ENCODE results near the gene PPA1.
A peak's percentile ranks its signal among the peaks of the same experiment; 100 is the strongest.

Gene PPA1

DNA sequence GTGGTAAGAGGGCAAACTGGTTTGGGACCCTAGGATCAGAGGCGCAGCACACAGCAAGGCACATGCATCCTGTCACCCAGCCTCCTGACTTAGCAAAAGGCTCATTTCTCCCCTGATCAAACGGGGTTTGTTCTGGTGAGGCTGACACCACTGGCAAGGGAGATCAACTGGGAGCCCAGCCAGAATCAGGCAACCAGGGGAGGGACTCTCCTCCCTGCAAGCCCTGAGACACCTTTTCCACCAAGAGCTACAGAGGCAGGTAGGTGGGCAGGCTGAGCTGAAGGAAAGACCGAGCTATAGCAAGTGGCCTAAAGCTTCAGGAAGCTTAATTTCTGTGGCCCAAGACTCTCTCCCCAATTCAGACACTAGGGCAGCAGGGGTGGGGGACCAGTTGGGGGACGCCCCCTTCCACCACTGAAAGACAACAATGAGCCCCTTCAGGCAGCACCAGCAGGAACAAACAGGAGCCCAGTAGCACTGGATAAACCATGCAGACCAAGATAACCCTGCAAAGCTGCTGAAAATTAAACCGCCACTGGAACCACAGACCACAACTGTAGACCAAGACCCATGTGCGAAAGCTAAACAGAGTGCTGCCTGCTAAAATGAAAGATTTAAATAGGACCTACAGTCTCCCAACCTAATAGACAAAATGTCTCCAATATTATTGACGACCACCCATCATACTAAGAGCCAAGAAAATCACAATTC is 35.8 kb downstream of the PPA1 start:
- no peak for TF ChIP-seq ZFX (IDR thresholded peaks at IDR 0.05; ENCODE audit: borderline replicate concordance)
- TF ChIP-seq, protein P1, sequence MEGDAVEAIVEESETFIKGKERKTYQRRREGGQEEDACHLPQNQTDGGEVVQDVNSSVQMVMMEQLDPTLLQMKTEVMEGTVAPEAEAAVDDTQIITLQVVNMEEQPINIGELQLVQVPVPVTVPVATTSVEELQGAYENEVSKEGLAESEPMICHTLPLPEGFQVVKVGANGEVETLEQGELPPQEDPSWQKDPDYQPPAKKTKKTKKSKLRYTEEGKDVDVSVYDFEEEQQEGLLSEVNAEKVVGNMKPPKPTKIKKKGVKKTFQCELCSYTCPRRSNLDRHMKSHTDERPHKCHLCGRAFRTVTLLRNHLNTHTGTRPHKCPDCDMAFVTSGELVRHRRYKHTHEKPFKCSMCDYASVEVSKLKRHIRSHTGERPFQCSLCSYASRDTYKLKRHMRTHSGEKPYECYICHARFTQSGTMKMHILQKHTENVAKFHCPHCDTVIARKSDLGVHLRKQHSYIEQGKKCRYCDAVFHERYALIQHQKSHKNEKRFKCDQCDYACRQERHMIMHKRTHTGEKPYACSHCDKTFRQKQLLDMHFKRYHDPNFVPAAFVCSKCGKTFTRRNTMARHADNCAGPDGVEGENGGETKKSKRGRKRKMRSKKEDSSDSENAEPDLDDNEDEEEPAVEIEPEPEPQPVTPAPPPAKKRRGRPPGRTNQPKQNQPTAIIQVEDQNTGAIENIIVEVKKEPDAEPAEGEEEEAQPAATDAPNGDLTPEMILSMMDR (IDR thresholded peaks at IDR 0.05): no peak
- no peak overlapping the region for H3K27ac ChIP-seq

DNA sequence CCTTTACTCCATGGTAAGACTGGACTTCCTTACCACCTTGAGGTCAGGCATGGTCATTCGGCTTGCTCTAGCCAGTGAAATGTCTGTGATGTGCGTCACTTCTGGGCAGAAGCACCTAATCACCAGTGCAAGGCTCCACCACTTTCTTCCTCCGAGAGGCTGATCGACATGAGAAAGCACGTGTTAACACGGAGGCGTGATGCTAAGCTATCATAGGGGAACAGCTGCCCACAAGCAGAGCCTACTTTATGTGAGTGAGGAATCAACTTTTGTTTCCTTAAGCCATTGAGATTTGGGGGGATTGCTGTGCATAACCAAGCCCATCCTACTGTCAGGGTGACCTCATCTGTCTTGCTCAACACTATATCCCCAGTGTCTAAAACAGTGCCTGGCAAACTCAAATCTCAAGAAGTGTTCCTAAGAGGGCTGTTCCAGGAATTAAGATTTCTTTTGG is 39.8 kb downstream of the PPA1 start:
- 0 out of 2 replicates have a peak overlapping the region, but pooled peaks have one; percentile 63 for H3K27ac ChIP-seq
- TF ChIP-seq, protein P1 (IDR thresholded peaks at IDR 0.05): no peak
- no peak for TF ChIP-seq ZFX (IDR thresholded peaks at IDR 0.05; ENCODE audit: borderline replicate concordance)

DNA sequence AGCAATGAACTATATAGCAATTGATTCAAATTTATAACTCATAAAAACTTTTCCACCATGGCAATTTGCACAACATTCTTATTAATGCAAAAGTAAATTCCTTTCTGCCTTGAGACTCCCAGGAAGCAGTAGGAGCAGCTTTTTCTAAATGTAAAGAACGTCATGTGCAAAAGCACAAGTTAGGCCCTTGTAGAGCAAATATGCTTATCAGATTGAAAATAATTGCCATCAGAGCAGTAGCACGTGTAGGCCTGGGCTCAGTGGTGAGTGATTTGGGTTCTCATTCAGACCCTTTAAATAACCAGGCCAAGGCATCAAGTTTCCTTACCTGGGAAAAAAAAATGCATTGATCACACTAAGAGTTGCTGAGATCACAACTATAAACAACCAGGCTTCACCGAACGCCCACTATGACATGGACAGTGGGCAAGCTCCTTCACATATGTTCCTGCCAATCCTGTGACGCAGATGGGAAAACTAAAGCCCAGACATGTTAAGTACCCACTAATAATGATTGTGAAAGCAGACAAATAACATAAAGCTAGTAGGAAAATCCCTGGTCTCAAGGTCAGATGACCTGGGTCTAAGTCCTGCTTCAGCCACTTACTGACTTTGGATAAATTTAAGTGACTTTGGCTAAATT is 40.8 kb downstream of the PPA1 start:
- peak overlapping the region; percentile 63 for H3K27ac ChIP-seq
- TF ChIP-seq, protein P1 (IDR thresholded peaks at IDR 0.05): no peak
- no peak for TF ChIP-seq ZFX (IDR thresholded peaks at IDR 0.05; ENCODE audit: borderline replicate concordance)

DNA sequence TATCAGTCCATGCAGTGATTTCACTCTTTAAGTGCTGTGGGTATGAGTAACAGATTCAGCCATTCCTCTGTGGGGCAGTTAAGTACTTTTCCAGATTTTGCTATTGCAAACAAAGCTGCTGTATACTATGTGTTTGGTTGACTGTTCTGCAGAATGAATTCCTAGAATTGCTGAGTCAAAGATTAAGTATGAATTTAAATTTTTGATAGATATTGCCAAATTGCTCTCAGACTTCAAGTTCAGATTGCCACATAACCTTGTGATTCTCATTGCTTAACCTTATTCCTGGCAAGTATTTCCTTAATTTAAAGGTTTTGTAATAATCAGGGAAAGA is 41.3 kb downstream of the PPA1 start:
- peak overlapping the region; percentile 63 for H3K27ac ChIP-seq

DNA sequence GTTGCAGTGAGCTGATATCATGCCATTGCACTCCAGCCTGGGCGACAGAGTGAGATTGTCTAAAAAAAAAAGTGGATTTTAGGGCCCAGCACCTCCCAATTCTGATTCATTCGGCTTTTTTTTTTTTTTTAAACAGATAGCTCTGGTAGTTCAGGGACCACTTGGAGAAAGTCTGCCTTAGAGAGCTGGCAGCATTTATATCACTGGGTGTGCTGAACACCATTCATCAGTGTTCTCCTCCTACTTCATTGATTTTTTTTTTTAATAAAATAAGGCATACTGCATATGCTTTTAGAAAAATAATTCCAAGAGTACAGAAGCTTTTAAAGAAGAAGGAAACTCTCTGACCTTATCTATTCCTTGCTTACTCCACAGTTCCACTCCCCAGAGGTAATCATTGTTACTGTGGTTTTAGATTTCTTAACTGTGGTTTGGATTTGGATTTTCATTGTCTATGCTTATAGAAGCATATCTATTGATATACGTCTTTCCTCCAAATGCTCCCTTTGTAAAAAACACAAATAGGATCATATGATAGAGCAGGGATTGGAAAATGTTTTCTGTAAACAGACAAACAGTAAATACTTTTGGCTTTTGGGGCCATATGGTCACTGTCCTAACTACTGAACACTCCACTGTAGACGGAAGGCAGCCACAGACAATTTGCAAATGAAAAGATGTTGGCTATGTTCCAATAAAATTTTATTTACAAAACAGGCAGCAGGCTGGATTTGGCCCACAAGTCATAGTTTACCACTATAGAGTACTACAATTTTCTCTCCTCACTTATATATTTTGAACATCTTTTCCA is 41.9 kb downstream of the PPA1 start:
- H3K27ac ChIP-seq: peak overlapping the region; percentile 63
- TF ChIP-seq, protein P1 (IDR thresholded peaks at IDR 0.05): no peak
- no peak for TF ChIP-seq ZFX (IDR thresholded peaks at IDR 0.05; ENCODE audit: borderline replicate concordance)

More for the DNA sequence above, 41.3 kb downstream of the PPA1 start:
- TF ChIP-seq, protein P1 (IDR thresholded peaks at IDR 0.05): no peak
- TF ChIP-seq ZFX (IDR thresholded peaks at IDR 0.05; ENCODE audit: borderline replicate concordance): no peak

DNA sequence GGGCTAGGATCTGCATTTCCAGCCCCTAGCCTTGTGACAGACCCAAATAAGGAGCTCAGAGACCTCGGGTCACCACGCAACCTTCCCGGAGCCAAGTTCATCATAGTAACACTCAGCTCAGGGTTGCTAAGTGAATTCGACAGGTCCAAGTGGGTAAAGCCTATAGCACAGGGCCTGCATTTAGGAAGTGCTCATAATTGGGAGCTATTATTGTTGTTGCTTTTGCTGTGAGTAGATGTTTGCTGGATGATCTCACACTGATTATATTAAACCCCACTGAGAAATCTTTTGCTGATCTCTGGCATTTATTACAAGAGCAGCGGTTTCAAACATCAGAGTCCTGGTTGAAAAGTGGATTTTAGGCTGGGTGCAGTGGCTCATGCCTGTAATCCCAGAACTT is 42.6 kb downstream of the PPA1 start:
- no peak overlapping the region for H3K27ac ChIP-seq
- TF ChIP-seq ZFX (IDR thresholded peaks at IDR 0.05; ENCODE audit: borderline replicate concordance): no peak
- TF ChIP-seq, protein P1 (IDR thresholded peaks at IDR 0.05): no peak
